HG02885 (cell line): ENCODE data around the gene NPW.
A peak's percentile ranks its signal among the peaks of the same experiment; 100 is the strongest.

Experiments
- ATAC-seq: cut with Tn5 transposase; IDR thresholded peaks from one replicate; pipeline ENCODE4 v1.9.1; 2021; ENCODE audit warnings: mild to moderate bottlenecking; ENCODE audit not compliant: unreplicated experiment, poor library complexity

Gene NPW

DNA sequence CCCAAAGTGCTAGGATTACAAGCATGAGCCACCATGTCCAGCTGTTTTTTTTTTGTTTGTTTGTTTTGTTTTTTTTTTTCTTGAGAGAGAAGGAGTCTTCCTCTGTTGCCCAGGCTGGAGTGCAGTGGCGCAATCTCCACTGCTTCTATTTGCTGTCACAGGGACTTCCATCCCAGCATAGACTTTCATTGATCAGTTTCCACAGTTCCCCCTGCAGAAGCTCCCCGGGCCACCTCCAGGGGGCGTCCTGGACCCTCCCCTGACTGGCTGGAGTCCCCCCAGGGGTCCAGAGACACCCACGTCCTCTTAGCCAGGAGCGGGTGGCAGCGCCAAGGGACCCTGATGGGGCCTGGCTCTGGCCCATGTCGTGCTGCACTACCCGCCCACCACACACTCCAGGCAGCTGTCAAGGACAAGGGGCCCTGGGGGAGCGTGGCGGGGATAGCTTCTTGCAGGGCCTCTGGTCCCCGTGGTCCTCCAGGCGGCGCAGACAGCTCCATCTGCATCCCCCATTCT is 3.1 kb upstream of the NPW start:
- ATAC-seq = no peak

DNA sequence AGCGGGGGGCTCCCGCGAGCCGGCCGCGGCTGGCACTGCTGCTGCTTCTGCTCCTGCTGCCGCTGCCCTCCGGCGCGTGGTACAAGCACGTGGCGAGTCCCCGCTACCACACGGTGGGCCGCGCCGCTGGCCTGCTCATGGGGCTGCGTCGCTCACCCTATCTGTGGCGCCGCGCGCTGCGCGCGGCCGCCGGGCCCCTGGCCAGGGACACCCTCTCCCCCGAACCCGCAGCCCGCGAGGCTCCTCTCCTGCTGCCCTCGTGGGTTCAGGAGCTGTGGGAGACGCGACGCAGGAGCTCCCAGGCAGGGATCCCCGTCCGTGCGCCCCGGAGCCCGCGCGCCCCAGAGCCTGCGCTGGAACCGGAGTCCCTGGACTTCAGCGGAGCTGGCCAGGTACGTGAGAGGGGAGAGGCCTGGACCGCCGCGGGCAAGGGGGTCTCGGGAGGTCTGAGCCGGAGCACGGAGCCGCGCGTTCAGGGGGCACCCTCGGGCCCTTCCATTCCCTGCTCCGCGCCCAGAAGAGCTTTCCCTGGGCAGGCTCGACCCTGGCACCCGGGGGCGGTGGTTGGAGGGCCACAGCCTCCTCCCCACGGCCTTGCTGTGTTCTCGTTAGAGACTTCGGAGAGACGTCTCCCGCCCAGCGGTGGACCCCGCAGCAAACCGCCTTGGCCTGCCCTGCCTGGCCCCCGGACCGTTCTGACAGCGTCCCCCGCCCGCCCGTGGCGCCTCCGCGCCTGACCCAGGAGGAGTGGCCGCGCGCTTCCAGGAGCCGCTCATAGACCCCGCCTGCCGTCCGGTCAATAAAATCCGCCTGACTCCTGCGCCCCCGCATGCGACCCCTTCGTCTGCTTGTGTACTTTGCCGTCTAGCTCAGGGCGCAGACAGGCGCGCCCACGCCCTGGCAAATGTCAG is 591 bp downstream of the NPW start:
- no peak for ATAC-seq

GRCh38 chr16:2022723-2023091 is 3.1 kb downstream of the NPW start:
- no peak for ATAC-seq

- peak; percentile 84 for ATAC-seq
Observed at GRCh38 chr16:2023092-2024031, 3.8 kb downstream of the NPW start.

GRCh38 chr16:2024032-2024420 is 4.4 kb downstream of the NPW start:
- ATAC-seq = no peak

GRCh38 chr16:2025251-2025650 is 5.7 kb downstream of the NPW start:
- no peak for ATAC-seq

GRCh38 chr16:2025878-2026460 is 6.4 kb downstream of the NPW start:
- ATAC-seq = no peak

DNA sequence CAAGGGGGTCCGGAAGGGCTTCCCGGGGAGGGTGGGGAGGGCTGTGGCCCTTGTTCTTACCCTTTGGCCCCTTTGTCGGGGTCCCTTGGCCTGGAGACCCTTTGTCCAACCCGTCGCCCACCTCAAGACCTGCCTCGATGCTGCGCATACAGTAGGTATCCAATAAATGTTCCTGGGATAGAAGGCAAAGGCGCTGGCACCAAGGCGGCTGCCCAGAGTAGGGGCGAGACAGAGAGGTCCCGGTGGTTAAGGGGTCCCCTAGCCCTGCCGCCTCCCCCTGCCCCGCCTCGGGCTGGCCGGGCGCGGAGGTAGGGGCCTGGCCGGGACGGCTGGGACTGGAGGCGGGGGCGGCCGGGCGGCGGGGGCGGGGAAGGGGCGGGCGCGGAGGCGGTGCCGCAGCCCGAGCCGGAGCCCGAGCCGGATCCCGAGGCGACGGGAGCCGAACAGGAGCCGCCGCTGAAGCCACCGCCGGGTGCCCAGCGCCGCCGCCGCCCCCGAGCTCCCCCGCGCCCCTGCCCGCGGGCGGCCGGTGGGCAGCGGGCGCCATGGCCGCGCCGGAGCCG is 7.0 kb downstream of the NPW start, which contains the start of gene NHERF2:
TSS of gene NHERF2 (plus strand) at position 442 of the 563 bp plus-strand sequence. CDS start at position 546, 104 bp downstream.
- no peak for ATAC-seq

GRCh38 chr16:2027024-2028010 is 7.7 kb downstream of the NPW start:
- no peak for ATAC-seq

- ATAC-seq = no peak
Observed at GRCh38 chr16:2028146-2028545, 8.6 kb downstream of the NPW start.

GRCh38 chr16:2028620-2029220 is 9.1 kb downstream of the NPW start:
- ATAC-seq = no peak

GRCh38 chr16:2029350-2029749 is 9.8 kb downstream of the NPW start:
- ATAC-seq = no peak

GRCh38 chr16:2030036-2030435 is 10.5 kb downstream of the NPW start:
- no peak for ATAC-seq

DNA sequence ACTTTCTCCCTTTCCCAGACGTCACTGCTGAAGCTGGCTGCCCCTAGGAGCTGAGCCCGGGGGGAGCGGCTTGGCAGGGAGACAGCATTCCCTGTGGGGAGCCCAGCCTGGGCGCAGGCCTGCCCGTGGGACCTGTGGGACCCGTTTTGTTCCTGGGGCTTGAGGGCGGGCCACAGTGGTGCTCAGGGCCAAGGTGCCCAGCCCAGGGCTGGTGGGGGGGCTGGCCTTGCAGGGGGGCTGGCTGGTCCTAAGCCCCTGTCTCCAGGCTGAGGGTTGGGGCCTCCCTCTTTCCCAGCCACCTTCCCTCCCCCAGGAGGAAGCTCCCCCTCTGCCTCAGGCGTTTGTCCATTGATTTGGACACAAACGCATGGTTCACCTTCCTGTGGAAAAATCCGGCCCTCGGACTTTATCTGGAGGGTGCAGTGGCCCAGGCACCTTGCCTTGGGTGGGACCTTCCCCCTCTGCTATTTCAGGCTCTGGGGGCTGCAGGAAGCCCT is 11.5 kb downstream of the NPW start:
- no peak for ATAC-seq

GRCh38 chr16:2032285-2033056 is 12.9 kb downstream of the NPW start:
- no peak for ATAC-seq

DNA sequence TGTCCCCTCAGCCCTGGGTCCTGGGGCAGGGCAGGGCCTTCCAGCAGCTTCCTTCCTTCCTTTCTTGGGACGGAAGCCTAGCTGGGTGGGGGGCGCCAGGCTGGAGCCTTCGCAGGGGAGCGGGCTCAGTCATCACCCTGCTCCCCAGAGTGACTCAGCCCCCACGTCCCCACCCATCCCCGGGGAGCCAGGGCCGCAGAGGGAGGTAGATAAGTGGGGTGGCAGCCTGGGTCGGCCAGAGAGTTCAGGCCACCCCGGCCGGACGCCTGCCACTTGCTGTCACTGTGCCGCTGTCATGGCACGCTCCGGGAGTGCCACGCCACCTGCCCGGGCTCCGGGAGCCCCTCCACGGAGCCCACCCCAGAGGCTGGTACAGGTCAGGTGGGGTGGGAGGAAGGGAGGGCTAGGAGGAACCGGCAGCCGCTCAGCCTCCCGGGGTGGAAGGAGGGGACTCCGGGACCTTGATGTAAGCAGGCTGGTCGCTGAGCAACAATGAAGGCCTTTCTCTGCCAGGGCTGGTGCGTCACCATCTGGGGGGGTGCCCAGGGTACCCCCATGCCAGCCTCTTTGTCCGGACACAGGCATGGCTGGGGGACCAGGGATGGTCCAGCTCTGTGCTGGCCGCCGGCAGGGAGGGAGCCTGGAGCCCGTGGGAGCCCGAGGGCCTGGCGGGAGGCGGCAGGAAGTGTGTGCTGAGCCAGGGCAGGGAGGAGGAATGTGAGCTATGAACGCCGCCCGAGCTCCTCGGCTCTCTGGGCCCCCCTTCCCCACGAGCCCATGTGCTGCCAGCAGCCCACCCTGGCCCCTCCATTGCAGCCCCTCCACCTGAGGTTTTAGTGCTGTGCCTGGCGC is 13.7 kb downstream of the NPW start:
- ATAC-seq = no peak
